ENCODE measurements around the gene ASTN2. TPM values are rescaled to one million over a fixed set of nuclear protein-coding genes. Genes with fewer than 3 reads are reported as not detected.

Gene ASTN2
- polyA plus RNA-seq, 2 donors = 0.26 to 0.35 TPM

DNA sequence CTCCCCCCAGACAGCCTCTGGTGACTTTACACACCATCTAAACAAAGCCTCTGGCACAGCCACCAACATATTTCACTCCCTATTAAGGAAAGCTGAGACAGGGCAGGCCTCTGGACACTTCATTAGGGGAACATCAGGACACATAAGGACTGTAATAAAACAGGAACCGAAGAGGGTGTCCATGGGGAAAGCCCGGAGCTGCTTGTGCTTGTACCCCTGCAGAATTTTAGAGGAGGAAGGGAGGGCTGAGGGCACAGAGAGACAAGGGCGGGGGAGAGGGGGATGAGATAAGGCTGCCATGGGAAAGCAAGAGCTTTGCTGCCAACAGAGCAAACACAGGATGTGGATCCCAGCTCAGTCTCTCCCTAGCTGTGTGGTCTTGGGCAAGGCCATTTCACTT is 138.4 kb downstream of the ASTN2 start:
- WGBS, 2 donors = 75 to 81% methylated on average over 3 of the region's 3 CpGs
- Histone ChIP-seq H3K4me3 (ENCODE audit: low read depth in 1 of 2, low read length in 2 of 2) (no peak overlapping the region), H3K4me1 (ENCODE audit: control insufficient read depth in 2 of 2, insufficient read depth in 2 of 2, low read length in 1 of 2) (no peaks in the 10 kb centered on the region), H3K27ac (ENCODE audit: low read depth in 2 of 2, low read length in 1 of 2) (no peak overlapping the region), H3K27me3 (ENCODE audit: control insufficient read depth in 1 of 2, insufficient read depth in 2 of 2, low read length in 2 of 2) (no peaks in the 10 kb centered on the region), H3K36me3 (ENCODE audit: control insufficient read depth in 2 of 2, insufficient read depth in 2 of 2, low read length in 1 of 2) (no peaks in the 10 kb centered on the region), H3K9me3 (ENCODE audit: control insufficient read depth in 2 of 2, insufficient read depth in 1 of 2, low read depth in 1 of 2, low read length in 1 of 2) (no peaks in the 10 kb centered on the region)

DNA sequence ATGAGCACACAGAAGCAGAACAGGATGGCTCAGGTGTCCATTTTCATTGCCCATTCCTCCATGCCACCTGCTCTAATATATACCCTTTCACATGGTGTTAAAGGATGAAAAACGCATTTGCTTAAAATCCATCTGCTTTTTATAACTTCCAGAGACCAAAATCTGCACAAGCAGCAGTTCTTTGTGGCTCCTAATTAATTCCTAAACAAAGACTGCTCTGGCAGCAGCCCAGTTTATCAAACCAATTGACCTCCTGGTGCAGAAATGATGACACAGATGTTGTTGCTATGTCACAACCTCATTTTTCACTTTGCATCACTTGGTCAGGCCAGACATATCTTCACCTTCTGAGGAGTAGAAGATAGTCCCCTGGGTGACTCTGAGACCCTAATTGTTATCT is 141.2 kb downstream of the ASTN2 start:
- no peaks in the 10 kb centered on the region for H3K27me3 ChIP-seq (ENCODE audit: control insufficient read depth in 1 of 2, insufficient read depth in 2 of 2, low read length in 2 of 2)
- no peak overlapping the region for H3K27ac ChIP-seq (ENCODE audit: low read depth in 2 of 2, low read length in 1 of 2)
- H3K4me3 ChIP-seq (ENCODE audit: low read depth in 1 of 2, low read length in 2 of 2) = no peak overlapping the region
- no peaks in the 10 kb centered on the region for H3K36me3 ChIP-seq (ENCODE audit: control insufficient read depth in 2 of 2, insufficient read depth in 2 of 2, low read length in 1 of 2)
- whole genome bisulfite sequencing, 2 donors = 44 to 63% methylated on average over 1 of the region's 1 CpG
- no peaks in the 10 kb centered on the region for H3K9me3 ChIP-seq (ENCODE audit: control insufficient read depth in 2 of 2, insufficient read depth in 1 of 2, low read depth in 1 of 2, low read length in 1 of 2)
- H3K4me1 ChIP-seq (ENCODE audit: control insufficient read depth in 2 of 2, insufficient read depth in 2 of 2, low read length in 1 of 2) = no peaks in the 10 kb centered on the region

DNA sequence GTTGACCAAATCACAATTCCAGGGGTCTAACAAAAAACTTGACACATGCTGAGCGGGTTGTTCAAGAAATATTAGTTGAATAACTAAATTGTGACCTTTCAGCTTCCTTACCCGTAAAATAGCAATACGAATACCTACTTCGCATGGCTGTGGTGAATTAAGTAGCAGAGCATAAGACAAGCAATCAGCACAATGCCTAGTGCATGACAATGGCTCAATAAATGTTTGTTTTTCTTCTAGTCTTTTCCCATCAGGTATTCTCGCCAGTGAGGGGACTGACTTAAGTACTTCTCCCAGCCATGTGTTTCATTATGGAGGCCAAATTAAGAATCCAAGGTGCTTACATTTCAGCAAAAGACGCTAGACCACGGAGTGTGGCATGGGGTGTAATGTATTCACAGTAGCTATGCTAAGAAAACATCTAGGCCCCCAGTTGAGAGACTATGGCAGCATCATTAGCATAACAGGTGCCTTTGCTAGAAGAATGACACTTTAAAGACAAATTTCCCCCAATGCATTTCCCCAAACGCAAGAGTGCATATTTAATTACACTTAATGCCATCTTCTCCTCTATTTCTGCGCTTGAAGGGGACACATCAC is 145.9 kb downstream of the ASTN2 start:
- H3K4me1 ChIP-seq (ENCODE audit: control insufficient read depth in 2 of 2, insufficient read depth in 2 of 2, low read length in 1 of 2) = no peaks in the 10 kb centered on the region
- no peak overlapping the region for H3K4me3 ChIP-seq (ENCODE audit: low read depth in 1 of 2, low read length in 2 of 2)
- H3K36me3 ChIP-seq (ENCODE audit: control insufficient read depth in 2 of 2, insufficient read depth in 2 of 2, low read length in 1 of 2) = no peaks in the 10 kb centered on the region
- H3K9me3 ChIP-seq (ENCODE audit: control insufficient read depth in 2 of 2, insufficient read depth in 1 of 2, low read depth in 1 of 2, low read length in 1 of 2) = no peaks in the 10 kb centered on the region
- no peaks in the 10 kb centered on the region for H3K27me3 ChIP-seq (ENCODE audit: control insufficient read depth in 1 of 2, insufficient read depth in 2 of 2, low read length in 2 of 2)
- 73 to 79% methylated on average over 9 of the region's 9 CpGs for WGBS, 2 donors
- H3K27ac ChIP-seq (ENCODE audit: low read depth in 2 of 2, low read length in 1 of 2) = no peak overlapping the region

DNA sequence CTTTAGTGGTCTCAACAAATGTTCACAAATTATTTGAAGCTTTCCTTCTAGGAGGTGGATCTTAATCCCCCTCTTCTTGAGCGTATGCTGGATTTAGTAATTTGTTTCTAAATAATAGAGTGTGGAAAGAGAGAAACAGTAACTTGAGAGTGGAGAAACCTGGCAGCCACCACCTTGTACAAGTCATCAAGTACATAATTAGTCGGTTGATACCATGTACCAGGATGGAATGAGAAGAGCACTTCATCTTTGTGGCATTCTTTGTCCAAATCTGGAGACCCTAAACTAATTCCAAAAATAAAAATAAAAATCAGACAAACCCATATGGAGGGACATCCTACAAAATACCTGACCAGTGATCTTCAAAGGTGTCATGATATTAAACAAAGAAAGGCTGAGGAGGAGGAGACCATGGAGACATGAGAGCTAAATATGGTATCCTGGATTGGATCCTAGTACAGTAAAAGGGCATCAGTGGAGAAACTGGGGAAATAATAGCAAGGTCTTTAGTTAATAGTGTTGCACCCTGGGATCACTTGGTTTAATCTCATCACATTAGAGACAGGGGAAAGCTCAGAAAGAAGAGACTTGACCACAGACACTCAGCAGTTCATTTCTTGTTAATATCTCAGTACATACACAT is 147.9 kb downstream of the ASTN2 start:
- Histone ChIP-seq H3K9me3 (ENCODE audit: control insufficient read depth in 2 of 2, insufficient read depth in 1 of 2, low read depth in 1 of 2, low read length in 1 of 2) (no peaks in the 10 kb centered on the region), H3K27ac (ENCODE audit: low read depth in 2 of 2, low read length in 1 of 2) (no peak overlapping the region), H3K36me3 (ENCODE audit: control insufficient read depth in 2 of 2, insufficient read depth in 2 of 2, low read length in 1 of 2) (no peaks in the 10 kb centered on the region), H3K4me3 (ENCODE audit: low read depth in 1 of 2, low read length in 2 of 2) (no peak overlapping the region), H3K27me3 (ENCODE audit: control insufficient read depth in 1 of 2, insufficient read depth in 2 of 2, low read length in 2 of 2) (no peaks in the 10 kb centered on the region), H3K4me1 (ENCODE audit: control insufficient read depth in 2 of 2, insufficient read depth in 2 of 2, low read length in 1 of 2) (no peaks in the 10 kb centered on the region)
- WGBS, 2 donors = 88 to 98% methylated on average over 2 of the region's 2 CpGs

DNA sequence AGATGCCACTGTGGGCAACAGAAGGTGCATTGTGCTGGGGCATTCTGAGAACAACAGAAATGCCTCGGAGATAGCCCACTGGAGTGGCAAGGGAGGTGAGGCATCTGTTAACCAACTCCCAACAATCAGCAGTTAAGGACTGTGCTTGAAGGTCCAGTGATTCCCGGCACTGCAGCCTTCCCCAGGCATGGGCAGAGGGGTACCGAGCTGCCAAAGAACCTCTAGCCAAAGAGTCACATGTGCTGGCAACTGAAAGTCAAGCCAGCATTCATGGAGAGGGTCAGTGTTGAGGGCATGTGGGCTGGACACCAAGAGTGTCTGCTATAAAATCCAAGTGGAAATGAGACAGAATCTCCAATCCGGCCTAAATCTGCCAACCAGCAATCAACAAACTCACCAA is 149.6 kb downstream of the ASTN2 start:
- no peak overlapping the region for H3K4me3 ChIP-seq (ENCODE audit: low read depth in 1 of 2, low read length in 2 of 2)
- no peaks in the 10 kb centered on the region for H3K9me3 ChIP-seq (ENCODE audit: control insufficient read depth in 2 of 2, insufficient read depth in 1 of 2, low read depth in 1 of 2, low read length in 1 of 2)
- H3K36me3 ChIP-seq (ENCODE audit: control insufficient read depth in 2 of 2, insufficient read depth in 2 of 2, low read length in 1 of 2) = no peaks in the 10 kb centered on the region
- no peak overlapping the region for H3K27ac ChIP-seq (ENCODE audit: low read depth in 2 of 2, low read length in 1 of 2)
- no peaks in the 10 kb centered on the region for H3K27me3 ChIP-seq (ENCODE audit: control insufficient read depth in 1 of 2, insufficient read depth in 2 of 2, low read length in 2 of 2)
- no peaks in the 10 kb centered on the region for H3K4me1 ChIP-seq (ENCODE audit: control insufficient read depth in 2 of 2, insufficient read depth in 2 of 2, low read length in 1 of 2)
- 79 to 86% methylated on average over 4 of the region's 4 CpGs for WGBS, 2 donors

DNA sequence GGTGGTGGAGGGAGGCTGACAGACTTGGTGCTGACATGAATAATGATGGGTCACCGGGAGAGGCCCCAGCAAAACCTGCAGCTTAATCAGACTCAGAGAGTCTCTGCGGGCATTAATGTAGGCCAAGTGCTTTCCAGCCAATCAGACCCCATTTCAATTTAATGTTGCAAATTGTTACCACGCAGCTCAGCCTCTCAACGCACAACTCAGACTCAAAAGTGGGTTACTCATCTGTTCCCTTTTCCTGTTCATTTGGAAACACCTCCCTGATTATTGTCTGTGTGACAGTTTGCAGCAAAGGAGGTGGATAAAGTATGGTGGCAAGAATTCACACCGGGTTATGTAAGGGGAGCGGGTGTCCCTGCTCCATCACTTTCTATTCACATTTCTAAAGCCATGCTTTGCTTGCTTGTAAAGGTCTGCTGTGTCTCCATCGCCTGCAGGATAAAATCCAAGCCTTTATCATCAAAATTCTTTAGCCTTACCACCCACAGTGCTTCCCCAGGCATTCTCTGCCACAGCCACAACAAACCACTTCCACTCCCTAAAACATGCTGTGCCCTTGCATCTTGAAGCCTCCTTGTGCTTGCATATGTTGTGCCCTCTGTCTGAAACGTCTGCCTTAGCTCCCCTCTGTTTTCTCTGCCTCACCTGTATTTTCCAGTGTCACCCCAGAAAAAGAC is 156.5 kb downstream of the ASTN2 start:
- Histone ChIP-seq H3K4me1 (ENCODE audit: control insufficient read depth in 2 of 2, insufficient read depth in 2 of 2, low read length in 1 of 2) (no peaks in the 10 kb centered on the region), H3K9me3 (ENCODE audit: control insufficient read depth in 2 of 2, insufficient read depth in 1 of 2, low read depth in 1 of 2, low read length in 1 of 2) (peaks cover 0 to 2% of the 10 kb centered on the region in 2 donors), H3K27me3 (ENCODE audit: control insufficient read depth in 1 of 2, insufficient read depth in 2 of 2, low read length in 2 of 2) (no peaks in the 10 kb centered on the region), H3K27ac (ENCODE audit: low read depth in 2 of 2, low read length in 1 of 2) (no peak overlapping the region), H3K36me3 (ENCODE audit: control insufficient read depth in 2 of 2, insufficient read depth in 2 of 2, low read length in 1 of 2) (no peaks in the 10 kb centered on the region), H3K4me3 (ENCODE audit: low read depth in 1 of 2, low read length in 2 of 2) (no peak overlapping the region)
- 69% methylated on average over 8 of the region's 8 CpGs for WGBS, 2 donors

DNA sequence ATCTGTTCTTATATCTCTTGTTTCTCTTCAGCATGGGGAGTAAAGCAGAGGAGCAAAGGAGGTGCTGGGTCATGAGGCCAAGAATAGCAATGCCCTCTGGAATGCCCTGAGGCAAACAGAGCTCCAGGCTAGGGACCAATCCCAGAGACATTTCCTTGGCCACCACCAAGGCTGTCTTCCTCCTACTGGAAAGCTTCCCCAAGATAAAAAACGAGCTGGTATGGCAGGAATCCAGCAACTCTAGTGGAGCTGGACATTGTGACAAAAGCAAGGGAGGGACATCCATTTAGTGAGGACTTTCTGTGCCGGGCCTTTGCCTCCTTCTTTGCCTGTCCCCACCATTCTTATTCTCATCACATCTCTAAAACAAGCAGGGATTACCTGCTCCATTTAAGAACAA is 161.6 kb downstream of the ASTN2 start:
- WGBS, 2 donors = 37 to 46% methylated on average over 2 of the region's 2 CpGs
- Histone ChIP-seq H3K4me3 (ENCODE audit: low read depth in 1 of 2, low read length in 2 of 2) (no peak overlapping the region), H3K36me3 (ENCODE audit: control insufficient read depth in 2 of 2, insufficient read depth in 2 of 2, low read length in 1 of 2) (no peaks in the 10 kb centered on the region), H3K4me1 (ENCODE audit: control insufficient read depth in 2 of 2, insufficient read depth in 2 of 2, low read length in 1 of 2) (no peaks in the 10 kb centered on the region), H3K27ac (ENCODE audit: low read depth in 2 of 2, low read length in 1 of 2) (no peak overlapping the region), H3K9me3 (ENCODE audit: control insufficient read depth in 2 of 2, insufficient read depth in 1 of 2, low read depth in 1 of 2, low read length in 1 of 2) (peaks cover 0 to 2% of the 10 kb centered on the region in 2 donors), H3K27me3 (ENCODE audit: control insufficient read depth in 1 of 2, insufficient read depth in 2 of 2, low read length in 2 of 2) (no peaks in the 10 kb centered on the region)

DNA sequence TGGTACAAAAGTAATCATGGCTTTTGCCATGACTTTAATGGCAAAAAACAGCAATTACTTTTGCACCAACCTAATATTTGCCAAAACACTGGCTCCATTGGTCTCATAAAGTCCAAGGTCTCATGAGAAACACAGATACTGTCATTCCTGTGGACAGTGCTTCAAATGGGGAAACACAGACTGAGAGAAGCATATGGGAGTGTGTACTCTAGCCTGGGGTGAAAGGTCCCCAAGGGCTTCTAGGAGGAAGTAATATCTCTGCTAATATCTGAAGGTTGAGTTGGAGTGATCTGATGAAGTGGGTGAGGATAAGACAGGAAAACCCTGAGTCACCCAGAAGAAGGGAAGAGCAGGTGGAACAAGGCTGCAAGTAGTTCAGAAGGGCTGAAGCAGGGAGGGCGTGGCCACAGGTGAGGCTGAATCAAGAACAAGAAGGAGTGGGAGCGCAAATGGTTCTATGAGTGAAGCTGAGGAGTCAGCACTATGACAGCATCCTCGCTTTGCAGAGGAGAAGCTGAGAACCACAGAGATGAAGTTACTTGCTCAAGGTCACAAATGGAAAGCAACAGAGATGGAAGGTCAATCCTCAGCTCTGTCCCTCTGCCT is 164.1 kb downstream of the ASTN2 start:
- Histone ChIP-seq H3K4me3 (ENCODE audit: low read depth in 1 of 2, low read length in 2 of 2) (no peak overlapping the region), H3K27me3 (ENCODE audit: control insufficient read depth in 1 of 2, insufficient read depth in 2 of 2, low read length in 2 of 2) (no peaks in the 10 kb centered on the region), H3K9me3 (ENCODE audit: control insufficient read depth in 2 of 2, insufficient read depth in 1 of 2, low read depth in 1 of 2, low read length in 1 of 2) (peaks cover 0 to 2% of the 10 kb centered on the region in 2 donors), H3K27ac (ENCODE audit: low read depth in 2 of 2, low read length in 1 of 2) (no peak overlapping the region), H3K4me1 (ENCODE audit: control insufficient read depth in 2 of 2, insufficient read depth in 2 of 2, low read length in 1 of 2) (no peaks in the 10 kb centered on the region), H3K36me3 (ENCODE audit: control insufficient read depth in 2 of 2, insufficient read depth in 2 of 2, low read length in 1 of 2) (no peaks in the 10 kb centered on the region)
- 79 to 80% methylated on average over 3 of the region's 3 CpGs for WGBS, 2 donors

DNA sequence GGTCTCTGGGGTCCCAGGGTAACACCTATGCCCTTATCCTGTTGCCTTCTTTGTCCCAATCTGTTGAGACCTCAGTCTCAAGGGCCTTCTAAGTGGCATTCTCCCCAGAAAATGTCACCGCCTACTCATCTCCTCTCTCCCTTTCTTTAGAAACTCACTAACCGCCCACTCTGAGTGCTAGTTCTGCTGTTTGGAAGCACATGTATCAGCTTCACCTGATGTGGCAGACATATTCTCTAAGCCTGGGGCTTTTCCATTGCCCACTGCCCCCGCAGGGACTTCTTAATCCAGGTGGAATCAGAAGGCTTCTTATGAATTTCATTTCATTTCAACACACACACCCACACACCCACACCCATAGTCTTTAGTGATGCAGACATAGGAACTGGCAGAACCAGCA is 165.1 kb downstream of the ASTN2 start:
- H3K36me3 ChIP-seq (ENCODE audit: control insufficient read depth in 2 of 2, insufficient read depth in 2 of 2, low read length in 1 of 2) = no peaks in the 10 kb centered on the region
- no peak overlapping the region for H3K27ac ChIP-seq (ENCODE audit: low read depth in 2 of 2, low read length in 1 of 2)
- peaks cover 0 to 2% of the 10 kb centered on the region in 2 donors for H3K9me3 ChIP-seq (ENCODE audit: control insufficient read depth in 2 of 2, insufficient read depth in 1 of 2, low read depth in 1 of 2, low read length in 1 of 2)
- 79 to 83% methylated on average over 3 of the region's 3 CpGs for WGBS, 2 donors
- H3K27me3 ChIP-seq (ENCODE audit: control insufficient read depth in 1 of 2, insufficient read depth in 2 of 2, low read length in 2 of 2) = no peaks in the 10 kb centered on the region
- no peaks in the 10 kb centered on the region for H3K4me1 ChIP-seq (ENCODE audit: control insufficient read depth in 2 of 2, insufficient read depth in 2 of 2, low read length in 1 of 2)
- no peak overlapping the region for H3K4me3 ChIP-seq (ENCODE audit: low read depth in 1 of 2, low read length in 2 of 2)

Data from esophagus (tissue), 2 donors.